HL-60/S4 treated with retinoic acid at 250 ng/mL for 4 days and 3 days (cell line): ENCODE data around the gene TTBK2.

ENCODE experiments used
- in situ Hi-C: fragments of 300-500 bp; cut with MboI; formaldehyde crosslinking; loops from 2 replicates; pipeline ENCODE4 v1.7.0; 2022; ENCODE audit warnings: low sequenced_read_pairs

The TTBK2 gene

DNA sequence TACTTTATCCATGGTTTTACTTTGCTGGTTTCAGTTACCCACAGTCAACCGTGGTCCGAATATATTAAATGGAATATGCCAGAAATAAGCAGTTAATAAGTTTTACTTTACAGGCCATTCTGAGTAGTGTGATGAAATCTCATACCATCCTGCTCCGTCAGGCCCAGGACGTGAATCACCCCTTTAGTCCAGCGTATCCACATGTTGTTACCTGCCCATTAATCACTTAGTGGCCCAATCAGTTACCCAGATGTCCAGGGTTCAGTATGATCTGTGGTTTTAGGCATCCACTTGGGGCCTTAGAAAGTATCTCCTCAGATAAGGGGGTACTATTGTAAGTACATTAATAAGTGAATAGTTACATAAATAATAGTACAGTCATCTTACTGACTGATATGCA, 88.0 kb downstream of the TTBK2 start:
- in situ Hi-C loops = no loop called here

DNA sequence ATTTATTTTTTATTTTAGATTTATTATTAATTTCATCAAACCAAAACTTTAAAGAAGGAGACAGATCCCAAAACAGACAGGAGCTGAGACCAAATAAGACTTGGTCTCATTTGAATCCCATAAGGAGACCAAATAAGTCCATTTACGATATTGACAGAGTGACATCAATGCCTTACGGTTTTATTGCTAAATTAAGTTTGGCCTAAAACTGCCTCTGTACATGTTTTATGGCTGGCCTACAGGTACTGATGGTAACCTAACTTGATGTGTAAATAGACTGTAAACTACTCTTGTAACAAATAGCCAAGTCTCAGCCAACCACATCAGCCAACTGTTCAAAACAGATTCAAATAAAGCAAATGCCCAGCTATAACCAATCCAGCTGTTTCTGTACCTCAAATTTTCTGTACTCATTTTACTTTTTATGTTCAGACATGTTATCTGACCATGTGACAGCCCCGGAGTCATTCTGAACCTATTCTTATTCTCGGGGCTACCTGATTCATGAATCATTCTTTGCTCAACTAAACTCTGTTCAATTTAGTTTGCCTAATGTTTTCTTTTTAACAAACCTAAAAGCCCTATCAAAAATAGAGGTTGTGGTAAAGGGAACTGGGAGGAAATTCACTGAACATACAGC, 94.2 kb downstream of the TTBK2 start:
- in situ Hi-C loops = no loop called here

DNA sequence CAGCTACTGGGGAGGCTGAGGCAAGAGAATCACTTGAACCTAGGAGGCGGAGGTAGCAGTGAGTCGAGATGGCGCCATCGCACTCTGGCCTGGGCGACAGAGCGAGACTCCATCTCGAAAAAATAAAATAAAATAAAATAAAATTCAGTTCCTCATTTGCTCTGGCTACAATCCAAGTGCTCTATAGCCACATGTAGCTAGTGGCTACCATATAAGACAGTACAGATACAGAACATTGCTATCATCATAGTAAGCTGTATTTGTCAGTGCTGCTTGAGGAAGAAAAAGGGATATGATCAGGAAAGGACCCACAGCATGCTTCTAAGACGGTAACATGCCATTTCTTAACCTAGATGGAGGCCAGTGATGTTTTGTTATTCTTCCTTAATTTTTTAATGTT, 95.0 kb downstream of the TTBK2 start:
- in situ Hi-C loops = no loop called here

DNA sequence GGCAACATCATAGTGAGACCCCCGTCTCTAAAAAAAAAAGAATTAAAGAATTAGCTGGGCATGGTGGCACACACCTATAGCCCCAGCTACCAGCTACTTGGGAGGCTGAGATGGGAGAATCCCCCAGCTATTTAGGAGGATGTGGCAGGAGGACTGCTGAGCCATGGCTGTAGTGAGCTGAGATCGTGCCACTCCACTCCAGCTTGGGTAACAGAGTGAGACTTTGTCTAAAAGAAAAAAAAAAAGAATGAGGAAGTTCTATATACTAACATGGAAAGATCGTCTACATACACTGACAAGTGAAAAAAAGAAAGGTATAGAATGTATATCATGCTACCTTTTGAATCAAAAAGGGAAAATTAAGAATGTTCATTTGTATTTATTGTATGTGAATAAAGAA, 99.8 kb downstream of the TTBK2 start:
- in situ Hi-C loops = no loop called here

DNA sequence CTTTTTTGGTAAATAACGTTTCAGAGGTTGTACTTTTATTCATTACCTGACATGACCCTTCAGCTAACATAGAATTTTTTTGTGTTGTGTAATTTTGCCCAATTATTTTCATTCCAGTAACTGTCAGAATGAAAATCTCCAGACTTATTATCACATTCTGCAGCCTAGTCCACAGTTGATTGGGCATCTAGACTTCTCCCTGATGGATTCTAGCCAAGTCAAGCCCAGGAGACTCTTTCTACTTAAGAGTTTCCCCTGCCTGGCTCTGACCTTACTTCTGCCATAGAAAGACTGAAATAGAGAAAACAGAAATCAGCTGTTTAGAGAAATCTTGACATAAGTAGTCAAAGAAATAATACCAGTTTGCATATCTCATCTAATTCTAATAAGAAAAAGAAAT, 100.8 kb downstream of the TTBK2 start:
- in situ Hi-C loops = no loop called here

DNA sequence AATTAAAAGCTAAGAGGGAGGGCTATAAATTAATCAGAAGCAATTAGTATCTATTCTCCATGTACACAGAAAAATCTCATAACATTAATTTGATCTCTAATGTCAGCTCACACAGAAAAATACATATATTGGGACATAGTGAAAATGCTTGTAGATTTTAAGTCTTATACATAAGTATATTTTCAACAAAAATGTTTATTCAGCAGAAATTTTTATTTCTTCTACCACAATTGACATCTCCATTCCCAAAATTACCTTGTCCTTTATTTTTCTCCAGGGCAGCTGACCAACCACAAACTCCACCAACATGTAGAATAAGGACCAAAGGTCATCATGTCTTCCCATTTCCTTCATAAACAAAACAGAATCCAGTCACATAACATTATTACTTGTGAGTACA, 109.1 kb downstream of the TTBK2 start:
- in situ Hi-C loops = no loop called here

DNA sequence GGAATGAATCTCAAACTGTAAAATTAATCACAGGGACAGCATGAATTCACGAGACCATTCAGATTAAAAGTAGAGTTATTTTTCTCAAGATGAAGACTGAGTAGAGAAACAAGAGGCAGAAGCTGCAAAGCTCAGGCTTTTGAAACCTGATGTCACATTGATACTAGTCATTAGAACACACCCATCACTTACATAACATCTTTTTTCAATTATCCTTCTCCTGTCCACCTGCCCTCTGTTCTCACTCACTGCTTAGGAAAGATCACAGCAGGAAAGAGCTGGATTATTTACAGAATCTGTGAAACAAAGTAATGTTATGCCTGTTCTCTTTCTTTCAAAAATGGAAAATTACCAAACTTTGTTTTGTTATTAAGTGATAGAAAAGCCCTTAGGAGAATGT, 111.7 kb downstream of the TTBK2 start:
- in situ Hi-C loops = no loop called here

DNA sequence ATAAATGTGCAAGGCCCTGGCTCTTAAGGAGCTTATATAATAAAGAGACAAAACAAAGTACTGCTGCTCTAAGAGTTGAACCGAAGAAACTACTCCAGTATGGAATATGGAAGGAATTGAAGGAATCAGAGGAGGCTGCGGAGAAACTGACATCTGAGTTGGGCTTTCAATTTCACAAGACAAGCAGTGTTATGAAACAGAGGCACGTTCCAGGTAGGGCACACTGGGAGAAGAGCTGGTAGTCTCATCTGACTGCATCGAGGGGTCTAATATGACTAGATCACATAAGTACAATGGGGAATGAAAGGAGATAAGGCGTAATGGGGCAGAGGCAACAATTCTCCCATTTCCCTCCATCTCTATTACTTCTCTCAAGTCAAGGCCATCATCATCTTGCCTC, 115.3 kb downstream of the TTBK2 start:
- in situ Hi-C loops = no loop called here

DNA sequence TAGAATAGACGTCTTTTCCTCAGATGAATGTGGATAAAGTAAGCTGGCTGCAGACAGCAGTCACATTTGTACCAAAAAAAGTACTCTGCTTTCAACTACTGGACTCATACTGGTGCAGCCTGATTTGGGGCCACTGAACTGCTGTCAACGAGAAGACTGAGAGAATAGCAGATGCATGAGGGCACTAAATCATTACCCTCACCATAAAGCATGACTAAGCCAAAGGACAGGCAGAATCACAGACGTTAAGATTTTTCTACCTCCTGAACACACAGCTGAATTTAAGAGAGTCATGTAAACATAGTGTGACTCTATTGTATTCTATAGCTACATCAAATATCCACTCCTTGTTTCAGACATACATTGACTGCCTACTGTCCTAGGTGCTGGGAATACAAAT, 115.8 kb downstream of the TTBK2 start:
- in situ Hi-C loops = no loop called here

DNA sequence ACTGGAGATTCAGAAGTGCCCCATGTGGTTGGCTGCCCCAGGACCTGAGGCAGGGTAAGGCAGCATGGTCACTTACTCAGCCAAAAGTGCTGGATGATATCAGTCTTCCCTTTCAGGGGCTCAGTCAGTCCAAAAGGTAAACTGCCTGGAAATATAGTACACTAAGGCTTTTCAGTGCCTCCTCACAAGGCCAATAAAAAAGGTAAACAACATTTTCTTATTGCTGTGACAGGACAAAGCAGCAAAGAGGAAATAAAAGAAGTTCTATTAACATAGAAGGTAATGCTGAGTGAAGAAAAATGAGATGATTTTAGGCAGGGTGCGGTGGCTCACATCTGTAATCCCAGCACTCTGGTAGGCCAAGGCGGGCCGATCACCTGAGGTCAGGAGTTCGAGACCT, 117.1 kb downstream of the TTBK2 start:
- in situ Hi-C loops = no loop called here

DNA sequence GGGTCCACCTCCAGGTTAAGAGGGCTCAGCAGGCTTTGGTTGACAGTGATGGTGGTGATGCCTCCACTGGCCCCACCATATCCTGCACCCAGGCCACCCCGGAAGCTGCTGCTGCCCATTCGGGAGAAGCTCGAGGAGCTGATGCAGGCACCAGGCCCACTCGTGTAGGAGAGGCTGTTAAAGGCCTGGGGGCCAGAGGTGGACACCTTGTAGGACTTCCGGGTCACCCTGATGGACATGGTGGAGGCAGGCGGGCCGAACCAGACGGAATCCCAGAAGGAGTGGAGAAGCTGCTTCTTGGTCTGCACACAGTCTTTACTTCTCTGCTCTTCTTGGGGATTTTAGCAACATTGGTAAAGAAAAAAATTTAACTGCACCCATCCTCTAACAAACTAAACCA, 118.4 kb downstream of the TTBK2 start:
- in situ Hi-C loops = no loop called here

DNA sequence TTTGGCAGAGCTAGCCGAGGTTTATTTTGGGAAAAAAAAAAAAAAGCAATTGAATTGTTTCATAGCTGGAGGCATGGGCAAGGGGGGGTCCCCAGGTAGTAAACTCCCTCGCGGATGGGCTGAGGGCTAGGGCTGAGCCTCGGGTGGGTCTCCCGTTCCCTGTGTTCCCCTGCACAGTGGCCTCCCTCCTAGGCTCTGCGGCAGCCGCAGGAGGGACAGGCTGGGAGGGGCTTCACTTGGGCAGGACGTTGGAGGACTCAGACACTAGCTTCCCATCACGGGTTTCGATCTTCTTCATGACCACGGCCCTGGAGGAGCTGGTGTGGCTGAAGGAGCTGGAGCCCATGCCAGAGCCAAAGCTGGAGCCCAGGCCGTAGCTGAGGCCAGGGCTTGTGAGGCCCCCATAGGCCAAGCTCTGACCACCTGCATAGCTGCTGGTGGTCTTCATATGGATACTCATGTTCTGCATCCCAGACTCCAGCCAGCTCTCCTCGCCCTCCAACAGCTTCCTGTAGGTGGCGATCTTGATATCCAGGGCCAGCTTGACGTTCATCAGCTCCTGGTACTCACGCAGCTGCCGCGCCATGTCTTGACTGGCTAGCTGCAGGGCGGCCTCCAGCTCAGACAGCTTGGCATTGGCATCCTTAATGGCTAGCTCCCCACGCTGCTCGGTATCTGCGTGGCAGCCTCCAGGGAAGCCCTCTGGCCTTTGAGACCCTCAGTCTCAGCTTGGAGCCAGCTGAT, 119.7 kb downstream of the TTBK2 start:
- in situ Hi-C loops = no loop called here

DNA sequence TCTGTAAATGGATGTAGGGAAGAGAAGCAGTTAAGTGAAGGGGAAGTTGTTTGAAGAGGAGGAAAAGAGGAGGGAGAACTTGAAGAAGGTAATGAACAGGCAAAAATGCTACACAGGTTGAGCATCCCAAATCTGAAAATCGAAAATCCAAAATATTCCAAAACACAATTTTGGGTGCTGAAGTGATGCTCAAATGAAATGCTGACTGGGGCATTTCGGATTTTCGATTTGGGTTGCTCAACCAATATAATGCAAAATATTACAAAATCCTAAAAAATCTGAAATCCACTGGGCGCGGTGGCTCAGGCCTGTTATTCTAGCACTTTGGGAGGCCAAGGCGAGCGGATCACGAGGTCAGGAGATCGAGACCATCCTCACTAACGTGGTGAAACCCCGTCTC, 121.8 kb downstream of the TTBK2 start:
- in situ Hi-C loops = no loop called here

DNA sequence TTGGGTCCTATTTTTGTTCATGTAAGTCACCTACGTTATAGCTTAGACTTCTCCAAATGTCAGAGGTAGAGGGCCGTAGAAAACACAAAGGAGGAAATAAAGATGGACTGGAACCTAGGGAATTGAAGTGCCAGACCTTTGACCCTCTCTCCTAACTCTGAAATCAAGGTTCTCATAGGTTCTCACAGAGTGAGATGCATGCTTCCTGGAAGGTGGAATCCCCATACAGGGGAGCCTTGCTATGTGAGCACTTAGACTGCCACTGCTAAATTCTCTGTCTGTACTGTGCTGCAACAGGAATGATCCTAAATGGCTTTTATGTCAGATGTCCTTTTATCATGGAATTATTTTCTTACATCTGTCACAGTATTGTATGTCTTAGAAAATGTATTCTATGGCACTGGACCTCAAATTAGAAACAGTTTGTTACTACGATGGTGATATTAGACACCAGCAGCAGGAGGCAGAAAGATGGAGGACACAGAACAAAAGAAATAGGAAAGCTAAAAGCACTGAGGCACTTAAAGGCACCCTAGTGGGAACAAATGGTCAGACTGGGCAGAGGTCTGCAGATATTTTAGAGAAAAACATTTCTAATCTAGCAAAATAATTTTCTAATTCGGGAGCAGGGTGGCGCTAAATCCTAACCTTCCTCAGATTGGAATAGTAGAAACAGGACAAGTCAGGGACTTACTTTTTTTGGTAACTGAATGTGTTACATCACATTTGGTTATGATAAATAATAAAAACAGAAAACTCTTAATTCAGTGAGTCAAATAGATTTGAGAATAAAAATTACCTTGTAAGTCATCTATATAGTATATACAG, 123.4 kb downstream of the TTBK2 start:
- in situ Hi-C loops = no loop called here

DNA sequence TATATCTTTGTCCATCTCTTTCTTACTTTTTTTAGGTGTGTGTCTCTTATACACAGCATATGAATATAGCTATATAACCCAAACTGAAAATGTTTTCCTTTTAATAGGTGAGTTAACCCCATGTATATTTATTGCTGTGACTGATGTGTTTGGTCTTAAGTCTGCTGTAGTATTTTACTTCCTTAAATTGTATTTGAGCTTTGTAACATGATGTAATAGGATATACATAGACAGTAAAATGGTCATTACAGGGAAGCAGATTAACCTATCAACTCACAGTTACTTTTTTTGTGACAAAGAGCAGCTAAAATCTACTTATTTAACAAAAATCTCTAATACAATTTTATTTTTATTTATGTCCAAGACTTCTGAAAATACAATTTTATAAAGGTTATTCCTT, 131.9 kb downstream of the TTBK2 start:
- in situ Hi-C loops = no loop called here

DNA sequence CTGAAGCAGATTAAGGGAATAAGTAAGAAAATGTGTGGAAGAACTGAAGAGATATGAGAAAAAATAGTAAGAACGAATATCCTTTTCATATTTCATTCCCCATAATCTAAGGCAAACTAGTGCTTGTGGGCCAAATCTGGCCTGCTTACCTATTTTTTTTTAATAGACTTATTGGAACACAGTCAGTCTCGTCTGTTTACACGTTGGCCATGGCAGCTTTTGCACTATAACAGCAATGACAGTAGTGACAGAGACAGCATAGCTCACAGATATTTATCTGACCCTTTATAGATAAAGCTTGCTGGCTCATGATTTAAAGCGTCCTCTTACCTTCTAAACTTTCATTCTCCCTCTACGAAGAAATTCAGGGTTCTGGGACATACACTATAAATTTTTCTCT, 133.6 kb downstream of the TTBK2 start:
- in situ Hi-C loops = no loop called here

DNA sequence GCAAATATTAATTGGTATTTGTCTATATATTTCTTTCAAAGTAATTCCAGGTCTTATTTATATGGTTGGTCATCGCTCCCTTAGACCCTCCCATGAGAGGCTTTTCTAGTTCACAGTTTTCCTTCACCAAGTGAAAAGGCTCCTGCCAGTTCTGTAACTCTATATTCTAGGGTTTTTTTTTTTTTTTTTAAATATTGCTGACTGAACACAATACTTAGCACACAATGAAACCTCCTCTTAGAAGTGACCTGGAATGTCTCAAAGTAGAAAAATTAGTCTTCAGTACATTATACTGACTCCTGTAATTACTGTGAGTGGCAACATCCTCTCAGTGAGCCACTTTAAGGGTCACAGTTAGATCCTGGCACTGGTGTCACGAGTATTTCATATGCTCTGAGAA, 135.0 kb downstream of the TTBK2 start:
- in situ Hi-C loops = no loop called here

DNA sequence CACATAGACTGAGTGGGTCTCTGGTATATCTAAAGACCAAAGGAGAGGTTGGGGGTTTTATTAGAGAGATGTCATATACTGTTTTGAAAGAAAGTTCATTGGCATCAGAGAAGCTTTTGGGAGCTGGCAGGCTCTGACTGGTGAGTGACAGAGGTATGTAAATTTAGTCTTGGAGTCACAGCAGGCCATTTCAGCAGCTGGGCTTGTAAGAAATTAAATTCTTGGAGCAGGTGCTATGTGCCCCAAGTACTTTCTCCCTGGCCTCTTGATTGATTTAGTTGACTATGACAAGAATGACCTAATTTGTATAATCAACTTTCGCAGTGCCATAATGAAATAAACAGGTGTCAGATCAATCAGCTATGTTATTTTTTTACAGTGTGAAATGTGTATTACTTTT, 135.9 kb downstream of the TTBK2 start:
- in situ Hi-C loops = no loop called here

DNA sequence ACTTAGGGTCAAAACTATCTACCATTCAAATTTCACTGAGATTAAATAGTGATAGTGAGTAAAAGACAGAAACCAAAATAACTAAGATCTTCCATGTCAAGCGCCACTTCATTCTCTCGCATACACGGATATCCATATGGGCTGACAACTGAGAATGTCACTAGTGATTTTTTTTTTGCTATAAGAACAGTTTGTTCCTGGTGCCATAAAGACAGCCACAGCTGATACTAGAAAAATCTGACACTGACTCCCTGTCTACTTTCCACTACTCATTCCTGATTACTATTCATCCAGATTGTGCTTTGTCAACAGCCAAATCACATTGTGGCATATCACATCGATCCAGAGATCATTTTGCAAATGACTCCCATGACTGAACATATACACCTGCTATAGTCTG, 137.9 kb downstream of the TTBK2 start:
- in situ Hi-C loops = no loop called here

DNA sequence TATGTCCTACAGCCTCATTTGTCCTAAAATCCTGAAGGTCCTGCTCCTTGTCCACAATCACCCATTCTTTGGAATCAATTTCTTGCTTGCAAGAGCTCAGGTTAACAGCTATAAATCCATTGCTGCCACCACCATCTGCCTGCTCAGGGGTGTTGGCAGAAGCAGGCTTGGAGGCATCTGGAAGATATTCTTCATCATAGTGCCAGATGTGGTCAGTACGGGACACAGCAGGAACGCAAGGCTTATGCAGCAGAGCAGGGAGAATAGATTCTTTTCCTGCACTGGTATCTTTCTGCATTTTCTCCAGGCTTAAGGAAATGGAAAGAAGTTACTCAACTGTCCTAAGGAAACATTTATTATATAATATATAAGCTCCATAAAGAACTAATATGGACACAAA, 145.2 kb downstream of the TTBK2 start:
- in situ Hi-C loops = no loop called here

DNA sequence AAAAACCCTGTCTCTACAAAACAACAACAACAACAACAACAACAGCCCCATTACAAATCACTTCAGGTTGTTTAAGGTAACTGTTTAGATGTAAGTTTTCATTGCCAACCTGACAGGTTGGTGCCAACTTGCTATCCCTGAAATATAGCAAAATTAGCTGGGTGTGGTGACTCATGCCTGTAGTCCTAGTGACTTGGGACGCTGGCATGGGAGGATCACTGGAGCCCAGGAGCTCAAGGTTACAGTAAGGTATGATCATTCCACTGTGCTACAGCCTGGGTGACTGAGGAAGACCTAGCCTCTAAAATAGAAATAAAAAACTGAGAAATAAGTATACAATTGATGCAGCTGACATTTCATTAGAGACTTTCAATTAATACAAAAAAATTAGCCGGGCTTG, 147.7 kb downstream of the TTBK2 start:
- in situ Hi-C loops = no loop called here

DNA sequence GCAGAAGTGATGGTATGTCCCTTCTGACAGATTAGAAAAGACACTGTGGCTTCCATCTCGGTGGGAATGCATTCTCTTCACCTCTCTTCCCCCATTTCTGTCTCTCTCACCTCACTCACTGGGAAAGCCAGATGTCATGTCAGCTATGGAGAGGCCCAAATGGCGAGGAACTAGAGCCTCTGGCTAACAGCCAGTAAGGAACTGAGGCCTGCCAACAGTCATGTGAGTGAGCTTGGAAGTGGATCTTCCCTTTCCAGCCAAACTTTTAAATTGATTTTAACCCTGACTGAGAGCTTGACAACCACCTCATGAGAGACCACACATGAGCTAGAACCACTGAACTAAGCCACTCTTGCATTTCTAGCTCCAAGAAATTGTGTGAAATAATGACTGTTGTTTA, 148.4 kb downstream of the TTBK2 start:
- in situ Hi-C loops = no loop called here
